GM21423 (cell line): Measurements from ENCODE around the gene HBQ1.
"Not testable (repeated sequence)": the region's sequence is repeated elsewhere in the genome, so short reads cannot be mapped to it uniquely, and the experiment has no call there.

Experiments used
- ATAC-seq: cut with Tn5 transposase; IDR thresholded peaks from one replicate; pipeline ENCODE4 v1.9.1; 2021; ENCODE audit warnings: mild to moderate bottlenecking, moderate library complexity; ENCODE audit not compliant: unreplicated experiment

The HBQ1 gene

GRCh38 chr16:200388-200787 is 20.1 kb downstream of the HBQ1 start:
- ATAC-seq = no peak

- ATAC-seq = no peak
Measured at GRCh38 chr16:203246-203645, 23.0 kb downstream of the HBQ1 start.

GRCh38 chr16:204046-204445 is 23.8 kb downstream of the HBQ1 start:
- not testable (repeated sequence) for ATAC-seq

GRCh38 chr16:209359-209758 is 29.1 kb downstream of the HBQ1 start:
- ATAC-seq = not testable (repeated sequence)

- not testable (repeated sequence) for ATAC-seq
Measured at GRCh38 chr16:211631-212180, 31.4 kb downstream of the HBQ1 start.

- ATAC-seq = no peak
Measured at GRCh38 chr16:212999-213398, 32.7 kb downstream of the HBQ1 start.

GRCh38 chr16:220021-220420 is 39.8 kb downstream of the HBQ1 start:
- no peak for ATAC-seq

GRCh38 chr16:228151-228851 is 48.0 kb downstream of the HBQ1 start:
- ATAC-seq = peak; percentile 4

- ATAC-seq = peak; percentile 88
Measured at GRCh38 chr16:228852-229730, 48.8 kb downstream of the HBQ1 start, which contains the start of gene LUC7L. Gene LUC7L, minus strand, starts transcription at chr16:229449. Its CDS starts 110 bp downstream, at chr16:229339.

- ATAC-seq = no peak
Measured at GRCh38 chr16:229731-230281, 49.5 kb downstream of the HBQ1 start.

- not testable (repeated sequence) for ATAC-seq
Measured at GRCh38 chr16:230351-230750, 50.1 kb downstream of the HBQ1 start.
